Spleen (tissue), 7 donors: ENCODE data around the gene B9D1.

Experiments
- CTCF ChIP-seq, 11 experiments: fragments of 200-600 bp in 7 of 11; fragments of 450-650 bp in 4 of 11; sonication (generic) in 4 of 11; IDR thresholded peaks in 8 of 11; conservative IDR thresholded peaks in 3 of 11; 1 replicate in 7 of 11; 2 replicates in 4 of 11; pipeline versions ENCODE4 v1.4.0 to v1.8.0; 2016 to 2021; ENCODE audit warnings: antibody characterized with exemption in 11 of 11, inconsistent platforms in 4 of 11, mild to moderate bottlenecking in 1 of 11
- POLR2A ChIP-seq, 3 donors: fragments of 450-650 bp; IDR thresholded peaks; one replicate each; pipeline ENCODE4 v1.5.1; 2017; ENCODE audit warnings: antibody characterized with exemption in 3 of 3, mild to moderate bottlenecking in 1 of 3
- POLR2AphosphoS5 ChIP-seq, 3 donors: sonication (generic); formaldehyde crosslinking; IDR thresholded peaks; one replicate each; pipeline ENCODE4 v1.5.1; 2017; ENCODE audit warnings: antibody characterized with exemption in 3 of 3
- donor health status: DM: no; HTN: no; CAD: no; lungs with moderate emphysema.
- donor health status: DM: no; HTN: no; CAD: no.
- donor health status: DM: no; HTN: no; CAD: no.

- TF ChIP-seq CTCF (IDR thresholded peaks at IDR 0.05 in 8 of 11, conservative IDR thresholded peaks at IDR 0.05 in 3 of 11) = no peak
- TF ChIP-seq POLR2A (IDR thresholded peaks at IDR 0.05) = no peak
- TF ChIP-seq POLR2AphosphoS5 (IDR thresholded peaks at IDR 0.05) = no peak
Measured at GRCh38 chr17:19310151-19310550, 52.4 kb downstream of the B9D1 start.
